Muscle of arm (tissue), 12 donors: ENCODE measurements around the gene SMARCC2. TPM values are rescaled to one million over a fixed set of nuclear protein-coding genes. Genes with fewer than 3 reads are reported as not detected.
A peak's percentile ranks its signal among the peaks of the same experiment; 100 is the strongest.

Experiments used
- DNase-seq: peaks from one replicate; pipeline ENCODE4 v3.0.0-alpha.2; 2013
- polyA plus RNA-seq, 12 donors: library from polyadenylated mRNA; unstranded; fragments of 120-200 nt; gene quantifications; one replicate each; pipeline ENCODE4 v1.2.1, GENCODE V29; 2013; ENCODE audit not compliant: insufficient read length in 12 of 12

The SMARCC2 gene
- polyA plus RNA-seq, 12 donors, result 56.4 to 105 (median 65.4) TPM; not detected in 1

- DNase-seq, result no peak
Observed at GRCh38 chr12:56124133-56124532, 65.2 kb downstream of the SMARCC2 start.

- no peak for DNase-seq
Observed at GRCh38 chr12:56122637-56123036, 66.6 kb downstream of the SMARCC2 start.

GRCh38 chr12:56121204-56121870, 67.9 kb downstream of the SMARCC2 start:
- DNase-seq, result no peak

GRCh38 chr12:56120158-56120846, 69.0 kb downstream of the SMARCC2 start:
- no peak for DNase-seq

GRCh38 chr12:56119361-56119796, 69.9 kb downstream of the SMARCC2 start:
- DNase-seq, result peak; percentile 82

- no peak for DNase-seq
Observed at GRCh38 chr12:56118688-56119357, 70.5 kb downstream of the SMARCC2 start.

- DNase-seq, result peak; percentile 99
Observed at GRCh38 chr12:56117778-56118687, 71.2 kb downstream of the SMARCC2 start, which contains the start of gene ZC3H10. Gene ZC3H10 (plus strand): TSS chr12:56118266. CDS start chr12:56120563, 2,297 bp downstream.

- peak; percentile 26 for DNase-seq
Observed at GRCh38 chr12:56117082-56117706, 72.1 kb downstream of the SMARCC2 start.

- DNase-seq, result peak; percentile 98
Observed at GRCh38 chr12:56116267-56117081, 72.8 kb downstream of the SMARCC2 start, which contains the start of gene RPL41. Gene RPL41 (plus strand): TSS chr12:56116633.

- peak; percentile 17 for DNase-seq
Observed at GRCh38 chr12:56115329-56115728, 74.0 kb downstream of the SMARCC2 start.

- no peak for DNase-seq
Observed at GRCh38 chr12:56114084-56114483, 75.2 kb downstream of the SMARCC2 start.

Other genes starting within 250 kb of the SMARCC2 start
- 10 to 100 TPM in 3 of 12 donors, 1 to 10 TPM in 4, under 1 TPM in 3, not detected in 2; 0.58 to 51.6 (median 1.9) TPM for gene PMEL, start 223.4 kb downstream of the SMARCC2 start, polyA plus RNA-seq
- 10 to 100 TPM in 11 of 12 donors, not detected in 1; 20.1 to 59.4 (median 30.2) TPM for gene CDK2, start 222.7 kb downstream of the SMARCC2 start, polyA plus RNA-seq
- 100 to 1,000 TPM in 11 of 12 donors, not detected in 1; 115 to 151 (median 130) TPM for gene RAB5B, start 215.4 kb downstream of the SMARCC2 start, polyA plus RNA-seq
- gene SUOX, start 192.2 kb downstream of the SMARCC2 start, polyA plus RNA-seq, result 10 to 100 TPM in 11 of 12 donors, not detected in 1; 12.0 to 30.1 (median 14.7) TPM
- 10 to 100 TPM in 2 of 12 donors, 1 to 10 TPM in 9, not detected in 1; 6.4 to 18.9 (median 8.8) TPM for gene IKZF4, start 168.4 kb downstream of the SMARCC2 start, polyA plus RNA-seq
- gene RPS26, start 147.6 kb downstream of the SMARCC2 start, polyA plus RNA-seq, result 100 to 1,000 TPM in 11 of 12 donors, not detected in 1; 101 to 603 (median 433) TPM
- 1,000 to 10,000 TPM in 1 of 12 donors, 100 to 1,000 TPM in 11; 119 to 2,162 (median 195) TPM for gene ERBB3, start 109.3 kb downstream of the SMARCC2 start, polyA plus RNA-seq
- gene PA2G4, start 84.9 kb downstream of the SMARCC2 start, polyA plus RNA-seq, result 100 to 1,000 TPM in 9 of 12 donors, 10 to 100 TPM in 2, not detected in 1; 94.9 to 156 (median 115) TPM
- gene RPL41, start 72.8 kb downstream of the SMARCC2 start, polyA plus RNA-seq, result over 10,000 TPM in 1 of 12 donors, 1,000 to 10,000 TPM in 11; 2,042 to 11,980 (median 5,603) TPM
- 1 to 10 TPM in 11 of 12 donors, not detected in 1; 3.3 to 8.8 (median 5.0) TPM for gene ZC3H10, start 71.2 kb downstream of the SMARCC2 start, polyA plus RNA-seq
- gene ESYT1, start 61.2 kb downstream of the SMARCC2 start, polyA plus RNA-seq, result 10 to 100 TPM in 11 of 12 donors, not detected in 1; 40.1 to 83.4 (median 75.0) TPM
- 1,000 to 10,000 TPM in 2 of 12 donors, 100 to 1,000 TPM in 10; 364 to 1,212 (median 828) TPM for gene MYL6B, start 36.9 kb downstream of the SMARCC2 start, polyA plus RNA-seq
- gene MYL6, start 31.1 kb downstream of the SMARCC2 start, polyA plus RNA-seq, result 1,000 to 10,000 TPM in 11 of 12 donors, not detected in 1; 1,137 to 1,762 (median 1,374) TPM
- gene RNF41, start 32.4 kb upstream of the SMARCC2 start, polyA plus RNA-seq, result 10 to 100 TPM in 11 of 12 donors, not detected in 1; 35.3 to 47.1 (median 41.8) TPM
- gene NABP2, start 34.9 kb upstream of the SMARCC2 start, polyA plus RNA-seq, result 10 to 100 TPM in 11 of 12 donors, not detected in 1; 14.7 to 36.7 (median 17.3) TPM
- gene SLC39A5, start 40.6 kb upstream of the SMARCC2 start, polyA plus RNA-seq, result 10 to 100 TPM in 1 of 12 donors, 1 to 10 TPM in 2, under 1 TPM in 7, not detected in 2; 0.13 to 85.4 (median 0.59) TPM
- 10 to 100 TPM in 11 of 12 donors, not detected in 1; 12.6 to 25.2 (median 17.7) TPM for gene ANKRD52, start 68.9 kb upstream of the SMARCC2 start, polyA plus RNA-seq
- 10 to 100 TPM in 11 of 12 donors, not detected in 1; 13.5 to 32.5 (median 17.4) TPM for gene COQ10A, start 77.5 kb upstream of the SMARCC2 start, polyA plus RNA-seq
- gene CS, start 110.8 kb upstream of the SMARCC2 start, polyA plus RNA-seq, result 100 to 1,000 TPM; 136 to 255 (median 226) TPM
- gene CNPY2, start 126.5 kb upstream of the SMARCC2 start, polyA plus RNA-seq, result 10 to 100 TPM in 11 of 12 donors, not detected in 1; 36.5 to 90.7 (median 57.4) TPM
- 10 to 100 TPM in 11 of 12 donors, not detected in 1; 30.5 to 85.6 (median 47.9) TPM for gene PAN2, start 144.5 kb upstream of the SMARCC2 start, polyA plus RNA-seq
- 1 to 10 TPM in 1 of 12 donors, under 1 TPM in 7, not detected in 4; 0.26 to 2.2 (median 0.58) TPM for gene IL23A, start 149.4 kb upstream of the SMARCC2 start, polyA plus RNA-seq
- 100 to 1,000 TPM in 2 of 12 donors, 10 to 100 TPM in 9, not detected in 1; 33.4 to 116 (median 56.4) TPM for gene STAT2, start 170.6 kb upstream of the SMARCC2 start, polyA plus RNA-seq
- under 1 TPM in 3 of 12 donors, not detected in 9; 0.07 to 0.12 (median 0.11) TPM for gene APOF, start 173.4 kb upstream of the SMARCC2 start, polyA plus RNA-seq